ENCODE results near the gene RIMS1.
"Not testable (repeated sequence)": the region's sequence is repeated elsewhere in the genome, so short reads cannot be mapped to it uniquely, and the experiment has no call there.

RIMS1 gene

GRCh38 chr6:72246926-72247325, 360.6 kb downstream of the RIMS1 start:
- DNase-seq (ENCODE audit: low spot score), result no peak

- DNase-seq (ENCODE audit: low spot score), result no peak
These were observed 362.3 kb downstream of the RIMS1 start for GRCh38 chr6:72248621-72249020.

GRCh38 chr6:72250664-72251063, 364.3 kb downstream of the RIMS1 start:
- DNase-seq (ENCODE audit: low spot score), result no peak

GRCh38 chr6:72260489-72260888, 374.1 kb downstream of the RIMS1 start:
- no peak for DNase-seq (ENCODE audit: low spot score)

- no peak for DNase-seq (ENCODE audit: low spot score)
These were observed 375.2 kb downstream of the RIMS1 start for GRCh38 chr6:72261554-72261953.

GRCh38 chr6:72262254-72262653, 375.9 kb downstream of the RIMS1 start:
- no peak for DNase-seq (ENCODE audit: low spot score)

- DNase-seq (ENCODE audit: low spot score), result no peak
These were observed 381.1 kb downstream of the RIMS1 start for GRCh38 chr6:72267470-72267869.

- no peak for DNase-seq (ENCODE audit: low spot score)
These were observed 385.2 kb downstream of the RIMS1 start for GRCh38 chr6:72271531-72271930.

GRCh38 chr6:72272958-72273357, 386.6 kb downstream of the RIMS1 start:
- no peak for DNase-seq (ENCODE audit: low spot score)

- DNase-seq (ENCODE audit: low spot score), result no peak
These were observed 389.5 kb downstream of the RIMS1 start for GRCh38 chr6:72275888-72276287.

GRCh38 chr6:72282201-72282600, 395.9 kb downstream of the RIMS1 start:
- DNase-seq (ENCODE audit: low spot score), result no peak

- no peak for DNase-seq (ENCODE audit: low spot score)
These were observed 397.2 kb downstream of the RIMS1 start for GRCh38 chr6:72283571-72283970.

- no peak for DNase-seq (ENCODE audit: low spot score)
These were observed 400.6 kb downstream of the RIMS1 start for GRCh38 chr6:72286911-72287311.

- no peak for DNase-seq (ENCODE audit: low spot score)
These were observed 401.5 kb downstream of the RIMS1 start for GRCh38 chr6:72287801-72288200.

GRCh38 chr6:72288592-72288991, 402.2 kb downstream of the RIMS1 start:
- no peak for DNase-seq (ENCODE audit: low spot score)

- DNase-seq (ENCODE audit: low spot score), result no peak
These were observed 404.3 kb downstream of the RIMS1 start for GRCh38 chr6:72290620-72291019.

- DNase-seq (ENCODE audit: low spot score), result no peak
These were observed 410.0 kb downstream of the RIMS1 start for GRCh38 chr6:72296375-72296774.

- DNase-seq (ENCODE audit: low spot score), result no peak
These were observed 419.6 kb downstream of the RIMS1 start for GRCh38 chr6:72305971-72306370.

GRCh38 chr6:72316675-72317380, 430.5 kb downstream of the RIMS1 start:
- no peak for DNase-seq (ENCODE audit: low spot score)

GRCh38 chr6:72321788-72322187, 435.4 kb downstream of the RIMS1 start:
- DNase-seq (ENCODE audit: low spot score), result no peak

GRCh38 chr6:72322771-72323170, 436.4 kb downstream of the RIMS1 start:
- DNase-seq (ENCODE audit: low spot score), result no peak

GRCh38 chr6:72324591-72324990, 438.2 kb downstream of the RIMS1 start:
- no peak for DNase-seq (ENCODE audit: low spot score)

GRCh38 chr6:72328775-72329174, 442.4 kb downstream of the RIMS1 start:
- DNase-seq (ENCODE audit: low spot score), result no peak

GRCh38 chr6:72335203-72335602, 448.9 kb downstream of the RIMS1 start:
- DNase-seq (ENCODE audit: low spot score), result not testable (repeated sequence)
